HepG2 (cell line): ENCODE measurements around the gene NSMF. TPM values are rescaled to one million over a fixed set of nuclear protein-coding genes. Genes with fewer than 3 reads are reported as not detected.

Experiments used
- ELF1 ChIP-seq: sonication (generic); formaldehyde crosslinking; IDR thresholded peaks from 2 replicates; pipeline ENCODE4 v1.4.0; 2020; ENCODE audit warnings: missing genetic modification reagents
- FOXC1 ChIP-seq: sonication (generic); formaldehyde crosslinking; IDR thresholded peaks from 2 replicates; pipeline ENCODE4 v1.8.0; 2022; ENCODE audit warnings: mild to moderate bottlenecking, missing genetic modification reagents, borderline replicate concordance
- FOXP1 ChIP-seq, 2 experiments: fragments of 450-650 bp in 1 of 2; IDR thresholded peaks; 2 replicates each; pipeline ENCODE4 v1.6.1; 2017 to 2018; ENCODE audit warnings: antibody characterized with exemption in 1 of 2
- GATAD2A ChIP-seq: IDR thresholded peaks from 2 replicates; pipeline ENCODE4 v1.6.1; 2016
- JUNB ChIP-seq: sonication (generic); formaldehyde crosslinking; IDR thresholded peaks from 2 replicates; pipeline ENCODE4 v1.8.0; 2022; ENCODE audit warnings: missing genetic modification reagents, mild to moderate bottlenecking, borderline replicate concordance
- RARA ChIP-seq: IDR thresholded peaks from 2 replicates; pipeline ENCODE4 v1.6.1; 2016; ENCODE audit warnings: missing genetic modification reagents, missing compliant biosample characterization
- RBM22 ChIP-seq: fragments of 200-400 bp; formaldehyde crosslinking; optimal IDR thresholded peaks from 2 replicates; pipeline ENCODE3; 2017; ENCODE audit warnings: mild to moderate bottlenecking, low read length, moderate library complexity
- SAP130 ChIP-seq: IDR thresholded peaks from 2 replicates; pipeline ENCODE4 v1.6.1; 2016; ENCODE audit warnings: low read depth
- SETDB1 ChIP-seq: sonication (generic); formaldehyde crosslinking; IDR thresholded peaks from 2 replicates; pipeline ENCODE4 v1.5.1; 2020; ENCODE audit warnings: missing genetic modification reagents, mild to moderate bottlenecking, borderline replicate concordance
- SOX6 ChIP-seq, 2 experiments: fragments of 450-650 bp in 1 of 2; sonication (generic) in 1 of 2; formaldehyde crosslinking in 1 of 2; IDR thresholded peaks; 2 replicates each; pipeline versions ENCODE4 v1.4.0 to v1.6.1; 2017 to 2020; ENCODE audit warnings: antibody characterized with exemption in 1 of 2, mild to moderate bottlenecking in 1 of 2, missing genetic modification reagents in 1 of 2
- SP2 ChIP-seq: sonication (generic); formaldehyde crosslinking; IDR thresholded peaks from 2 replicates; pipeline ENCODE4 v1.5.1; 2020; ENCODE audit warnings: mild to moderate bottlenecking, missing genetic modification reagents
- SP4 ChIP-seq: sonication (generic); formaldehyde crosslinking; IDR thresholded peaks from 2 replicates; pipeline ENCODE4 v1.8.1; 2023; ENCODE audit warnings: mild to moderate bottlenecking, missing genetic modification reagents
- TBX3 ChIP-seq: fragments of 450-650 bp; IDR thresholded peaks from 2 replicates; pipeline ENCODE4 v1.6.1; 2017; ENCODE audit warnings: antibody characterized with exemption, mild to moderate bottlenecking, inconsistent platforms, borderline replicate concordance
- ZEB1 ChIP-seq: IDR thresholded peaks from 2 replicates; pipeline ENCODE4 v1.6.1; 2012; ENCODE audit warnings: mild to moderate bottlenecking, low read depth, inconsistent platforms; ENCODE audit not compliant: insufficient replicate concordance
- ZFP37 ChIP-seq: sonication (generic); formaldehyde crosslinking; IDR thresholded peaks from 2 replicates; pipeline ENCODE4 v1.4.0; 2020; ENCODE audit warnings: missing genetic modification reagents, borderline replicate concordance
- ZNF292 ChIP-seq: sonication (generic); formaldehyde crosslinking; IDR thresholded peaks from 2 replicates; pipeline ENCODE4 v1.8.1; 2022; ENCODE audit warnings: mild to moderate bottlenecking, low read depth, missing genetic modification reagents, borderline replicate concordance
- ZNF609 ChIP-seq: sonication (generic); formaldehyde crosslinking; IDR thresholded peaks from 2 replicates; pipeline ENCODE4 v1.4.0; 2020; ENCODE audit warnings: mild to moderate bottlenecking, missing genetic modification reagents, borderline replicate concordance
- ZNF790 ChIP-seq: sonication (generic); formaldehyde crosslinking; IDR thresholded peaks from 2 replicates; pipeline ENCODE4 v1.8.0; 2022; ENCODE audit warnings: missing genetic modification reagents, mild to moderate bottlenecking, borderline replicate concordance
- ZNF850 ChIP-seq: sonication (generic); formaldehyde crosslinking; conservative IDR thresholded peaks from 2 replicates; pipeline ENCODE4 v1.9.0; 2021; ENCODE audit warnings: mild to moderate bottlenecking, missing genetic modification reagents
- polyA plus RNA-seq, 8 experiments: library from polyadenylated mRNA; depleted of rRNA in 3 of 8; stranded (reverse) in 7 of 8; unstranded in 1 of 8; fragments of >200 nt; fragmentation: Illumina TruSeq in 4 of 8; extraction: Trizol in 4 of 8; gene quantifications; 2 replicates each; pipeline versions ENCODE4 v1.2.1 to v1.2.3, GENCODE V29; 2011 to 2016; ENCODE audit warnings: low read depth in 4 of 8, missing spikeins in 1 of 8, mixed read lengths in 1 of 8; ENCODE audit not compliant: insufficient read depth in 1 of 8
- total RNA-seq, 5 experiments: library from RNA; depleted of rRNA; stranded (reverse); fragments of >200 nt; fragmentation: Illumina TruSeq; extraction: Trizol; gene quantifications; 2 replicates each; pipeline ENCODE4 v1.2.3, GENCODE V29; 2016; ENCODE audit warnings: low read depth in 1 of 5
- TF ChIP-seq, protein P1 (sequence below): sonication (generic); formaldehyde crosslinking; IDR thresholded peaks from 2 replicates; pipeline ENCODE4; 2020; ENCODE audit warnings: missing genetic modification reagents, mild to moderate bottlenecking, borderline replicate concordance
- TF ChIP-seq, protein P2 (sequence below): sonication (generic); formaldehyde crosslinking; IDR thresholded peaks from 2 replicates; pipeline ENCODE4 v1.4.0; 2020; ENCODE audit warnings: mild to moderate bottlenecking, missing genetic modification reagents

Gene NSMF
- total and polyA plus RNA-seq, 2 of the 13 experiments (the other 11 are each of a cell fraction or from before 2014, with no cell fraction given), result 44.3 to 183 TPM

- TF ChIP-seq, protein P1, sequence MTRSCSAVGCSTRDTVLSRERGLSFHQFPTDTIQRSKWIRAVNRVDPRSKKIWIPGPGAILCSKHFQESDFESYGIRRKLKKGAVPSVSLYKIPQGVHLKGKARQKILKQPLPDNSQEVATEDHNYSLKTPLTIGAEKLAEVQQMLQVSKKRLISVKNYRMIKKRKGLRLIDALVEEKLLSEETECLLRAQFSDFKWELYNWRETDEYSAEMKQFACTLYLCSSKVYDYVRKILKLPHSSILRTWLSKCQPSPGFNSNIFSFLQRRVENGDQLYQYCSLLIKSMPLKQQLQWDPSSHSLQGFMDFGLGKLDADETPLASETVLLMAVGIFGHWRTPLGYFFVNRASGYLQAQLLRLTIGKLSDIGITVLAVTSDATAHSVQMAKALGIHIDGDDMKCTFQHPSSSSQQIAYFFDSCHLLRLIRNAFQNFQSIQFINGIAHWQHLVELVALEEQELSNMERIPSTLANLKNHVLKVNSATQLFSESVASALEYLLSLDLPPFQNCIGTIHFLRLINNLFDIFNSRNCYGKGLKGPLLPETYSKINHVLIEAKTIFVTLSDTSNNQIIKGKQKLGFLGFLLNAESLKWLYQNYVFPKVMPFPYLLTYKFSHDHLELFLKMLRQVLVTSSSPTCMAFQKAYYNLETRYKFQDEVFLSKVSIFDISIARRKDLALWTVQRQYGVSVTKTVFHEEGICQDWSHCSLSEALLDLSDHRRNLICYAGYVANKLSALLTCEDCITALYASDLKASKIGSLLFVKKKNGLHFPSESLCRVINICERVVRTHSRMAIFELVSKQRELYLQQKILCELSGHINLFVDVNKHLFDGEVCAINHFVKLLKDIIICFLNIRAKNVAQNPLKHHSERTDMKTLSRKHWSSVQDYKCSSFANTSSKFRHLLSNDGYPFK (CRISPR knock-in tag), result no peak
- TF ChIP-seq SAP130 (CRISPR knock-in tag) (peak; percentile 31), ZFP37 (CRISPR knock-in tag) (no peak), RBM22 (no peak), SP4 (CRISPR knock-in tag) (0 out of 2 replicates have a peak, but pooled peaks have one; percentile 16), ZNF790 (no peak), GATAD2A (CRISPR knock-in tag) (0 out of 2 replicates have a peak, but pooled peaks have one; percentile 14), ELF1 (CRISPR knock-in tag) (no peak), TBX3 (no peak), SETDB1 (CRISPR knock-in tag) (no peak), JUNB (CRISPR knock-in tag) (no peak), FOXC1 (CRISPR knock-in tag) (no peak), SP2 (CRISPR knock-in tag) (no peak), ZNF292 (no peak), ZEB1 (peak; percentile 54), ZNF850 (CRISPR knock-in tag) (no peak), ZNF609 (peak; percentile 39; the same call in 1 of the 2 replicates), RARA (CRISPR knock-in tag) (no peak), FOXP1 (IDR thresholded peaks at IDR 0.05) (no peak), FOXP1 (CRISPR knock-in tag; IDR thresholded peaks at IDR 0.05) (no peak), SOX6 (IDR thresholded peaks at IDR 0.05) (no peak), SOX6 (CRISPR knock-in tag; IDR thresholded peaks at IDR 0.05) (peak; percentile 16; the same call in 1 of the 2 replicates)
- TF ChIP-seq, protein P2, sequence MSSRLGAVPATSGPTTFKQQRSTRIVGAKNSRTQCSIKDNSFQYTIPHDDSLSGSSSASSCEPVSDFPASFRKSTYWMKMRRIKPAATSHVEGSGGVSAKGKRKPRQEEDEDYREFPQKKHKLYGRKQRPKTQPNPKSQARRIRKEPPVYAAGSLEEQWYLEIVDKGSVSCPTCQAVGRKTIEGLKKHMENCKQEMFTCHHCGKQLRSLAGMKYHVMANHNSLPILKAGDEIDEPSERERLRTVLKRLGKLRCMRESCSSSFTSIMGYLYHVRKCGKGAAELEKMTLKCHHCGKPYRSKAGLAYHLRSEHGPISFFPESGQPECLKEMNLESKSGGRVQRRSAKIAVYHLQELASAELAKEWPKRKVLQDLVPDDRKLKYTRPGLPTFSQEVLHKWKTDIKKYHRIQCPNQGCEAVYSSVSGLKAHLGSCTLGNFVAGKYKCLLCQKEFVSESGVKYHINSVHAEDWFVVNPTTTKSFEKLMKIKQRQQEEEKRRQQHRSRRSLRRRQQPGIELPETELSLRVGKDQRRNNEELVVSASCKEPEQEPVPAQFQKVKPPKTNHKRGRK (CRISPR knock-in tag), result no peak
These were observed 13.8 kb downstream of the NSMF start (continued) for GRCh38 chr9:137445275-137445807.
